GM21737 (cell line): ENCODE measurements around the gene CZIB.
"Not testable (repeated sequence)": the region's sequence is repeated elsewhere in the genome, so short reads cannot be mapped to it uniquely, and the experiment has no call there.

Experiments used
- ATAC-seq: cut with Tn5 transposase; IDR thresholded peaks from one replicate; pipeline ENCODE4 v1.9.1; 2021; ENCODE audit warnings: mild to moderate bottlenecking, moderate library complexity; ENCODE audit not compliant: unreplicated experiment

The CZIB gene

DNA sequence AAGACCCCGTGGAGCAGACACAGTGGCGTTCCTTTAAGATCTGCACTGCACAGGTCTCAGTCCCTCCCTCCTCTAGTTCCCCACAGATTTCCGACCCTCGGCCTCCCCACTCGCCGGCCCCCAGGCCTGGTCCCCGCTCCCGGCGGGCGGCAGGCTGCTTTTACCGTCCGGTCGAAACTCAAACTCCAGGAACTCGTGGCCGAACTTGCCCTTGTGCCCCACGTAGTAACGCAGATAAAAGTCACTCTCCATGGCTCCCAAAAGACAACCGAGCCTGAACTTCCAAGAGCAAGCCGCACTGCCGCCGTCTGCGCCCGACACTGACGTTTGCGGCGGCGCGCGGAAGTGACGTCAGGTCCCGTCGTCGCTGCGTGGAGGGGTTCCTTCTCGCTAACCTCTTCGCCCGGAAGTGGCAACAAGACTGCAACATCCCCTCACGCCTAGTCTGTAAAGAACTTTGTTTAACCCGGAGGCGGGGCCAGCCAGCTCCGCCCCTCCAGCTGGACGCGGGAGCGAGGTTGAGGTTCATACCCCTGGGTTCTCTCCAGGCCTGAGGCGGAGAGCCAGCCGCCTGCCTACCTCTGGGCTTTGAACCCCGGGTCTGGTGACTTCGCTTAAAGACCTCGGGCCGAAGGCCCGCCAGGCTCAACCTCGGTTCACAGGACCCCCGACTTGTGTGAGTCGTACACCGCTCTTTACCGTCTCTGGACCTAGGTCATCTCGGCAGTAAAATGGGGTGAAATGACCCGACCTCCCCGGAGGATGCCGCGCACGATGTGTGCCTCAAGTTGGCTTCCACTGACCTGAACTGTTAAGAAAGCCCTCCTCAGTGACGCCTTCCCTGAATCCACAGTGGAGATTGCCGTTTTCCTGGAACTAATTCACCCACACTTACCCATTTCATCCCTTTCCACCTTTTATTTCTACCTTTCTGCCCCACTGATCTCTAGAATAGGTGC, 18.0 kb upstream of the CZIB start, which contains the start of gene MAGOH:
MAGOH (minus strand) TSS at position 322 of the 959 bp plus-strand sequence; CDS start at position 252, 70 bp downstream.
- ATAC-seq: peak; percentile 97

- no peak for ATAC-seq
Measured at GRCh38 chr1:53237638-53238037, 17.2 kb upstream of the CZIB start.

GRCh38 chr1:53220962-53221286, 490 bp upstream of the CZIB start:
- no peak for ATAC-seq

DNA sequence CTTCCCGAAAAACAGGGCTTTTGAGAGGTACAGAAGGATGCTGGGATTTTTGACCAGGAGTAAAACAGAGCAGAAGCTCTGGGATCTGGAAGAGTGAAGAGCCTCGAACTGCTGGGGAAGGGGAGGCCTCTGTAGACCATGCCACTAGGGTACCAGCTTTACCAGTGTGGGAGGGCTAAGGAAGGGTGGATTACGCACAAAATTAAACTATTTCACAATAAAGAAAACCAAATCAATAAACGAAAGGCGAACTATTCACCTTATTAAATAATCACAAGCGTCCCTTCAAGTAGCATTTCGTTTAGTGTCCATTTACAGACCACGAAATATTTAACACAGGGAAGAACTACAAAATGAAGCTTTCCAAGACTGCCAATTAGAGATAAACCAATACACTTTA, 723 bp downstream of the CZIB start:
- no peak for ATAC-seq

GRCh38 chr1:53218201-53218600, 2.2 kb downstream of the CZIB start:
- ATAC-seq: no peak

GRCh38 chr1:53214376-53214940, 6.0 kb downstream of the CZIB start:
- no peak for ATAC-seq

GRCh38 chr1:53210954-53211353, 9.5 kb downstream of the CZIB start:
- ATAC-seq: no peak

DNA sequence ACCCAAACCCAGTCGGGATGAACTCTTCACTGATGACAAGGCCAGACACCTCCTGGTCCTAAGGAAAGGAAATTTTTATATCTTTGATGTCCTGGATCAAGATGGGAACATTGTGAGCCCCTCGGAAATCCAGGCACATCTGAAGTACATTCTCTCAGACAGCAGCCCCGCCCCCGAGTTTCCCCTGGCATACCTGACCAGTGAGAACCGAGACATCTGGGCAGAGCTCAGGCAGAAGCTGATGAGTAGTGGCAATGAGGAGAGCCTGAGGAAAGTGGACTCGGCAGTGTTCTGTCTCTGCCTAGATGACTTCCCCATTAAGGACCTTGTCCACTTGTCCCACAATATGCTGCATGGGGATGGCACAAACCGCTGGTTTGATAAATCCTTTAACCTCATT, 10.1 kb downstream of the CZIB start:
- ATAC-seq: no peak

- no peak for ATAC-seq
Measured at GRCh38 chr1:53207726-53208125, 12.7 kb downstream of the CZIB start.

- ATAC-seq: no peak
Measured at GRCh38 chr1:53206735-53207379, 13.6 kb downstream of the CZIB start.

- not testable (repeated sequence) for ATAC-seq
Measured at GRCh38 chr1:53206083-53206685, 14.2 kb downstream of the CZIB start.

DNA sequence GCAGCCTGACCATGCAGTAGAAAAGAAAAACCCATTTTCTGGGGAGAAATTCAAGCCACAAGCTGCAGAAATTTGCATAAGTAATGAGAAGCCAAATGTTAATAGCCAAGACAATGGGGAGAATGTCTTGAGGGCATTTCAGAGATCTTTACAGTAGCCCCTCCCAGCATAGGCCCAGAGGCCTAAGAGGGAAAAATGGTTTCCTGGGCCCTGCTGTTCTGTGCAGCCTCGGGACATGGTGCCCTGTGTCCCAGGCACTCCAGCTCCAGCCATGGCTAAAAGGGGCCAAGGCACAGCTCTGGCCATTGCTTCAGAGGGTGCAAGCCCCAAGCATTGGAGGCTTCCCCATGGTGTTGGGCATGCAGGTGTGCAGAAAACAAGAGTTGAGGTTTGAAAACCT, 14.9 kb downstream of the CZIB start:
- not testable (repeated sequence) for ATAC-seq

DNA sequence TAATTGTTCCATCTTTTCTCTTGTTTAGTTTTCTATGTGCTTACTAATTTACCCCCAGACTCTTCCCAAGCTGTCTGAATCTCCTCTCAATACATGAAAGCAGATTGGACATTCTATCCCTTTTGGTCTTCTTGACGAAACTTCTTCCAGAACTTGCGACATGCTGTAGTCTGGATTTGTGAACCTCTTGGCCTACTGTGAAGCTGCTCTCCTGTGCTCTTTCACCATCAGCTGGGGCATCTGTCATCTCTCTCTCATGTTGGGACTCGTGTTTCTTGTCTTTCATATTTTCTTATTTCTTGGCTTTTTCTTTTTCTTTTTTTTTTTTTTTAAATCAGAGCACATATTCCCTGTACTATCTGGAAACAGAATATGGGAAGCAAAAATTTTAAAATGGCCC, 17.0 kb downstream of the CZIB start:
- no peak for ATAC-seq

GRCh38 chr1:53198241-53198651, 22.2 kb downstream of the CZIB start:
- ATAC-seq: no peak

DNA sequence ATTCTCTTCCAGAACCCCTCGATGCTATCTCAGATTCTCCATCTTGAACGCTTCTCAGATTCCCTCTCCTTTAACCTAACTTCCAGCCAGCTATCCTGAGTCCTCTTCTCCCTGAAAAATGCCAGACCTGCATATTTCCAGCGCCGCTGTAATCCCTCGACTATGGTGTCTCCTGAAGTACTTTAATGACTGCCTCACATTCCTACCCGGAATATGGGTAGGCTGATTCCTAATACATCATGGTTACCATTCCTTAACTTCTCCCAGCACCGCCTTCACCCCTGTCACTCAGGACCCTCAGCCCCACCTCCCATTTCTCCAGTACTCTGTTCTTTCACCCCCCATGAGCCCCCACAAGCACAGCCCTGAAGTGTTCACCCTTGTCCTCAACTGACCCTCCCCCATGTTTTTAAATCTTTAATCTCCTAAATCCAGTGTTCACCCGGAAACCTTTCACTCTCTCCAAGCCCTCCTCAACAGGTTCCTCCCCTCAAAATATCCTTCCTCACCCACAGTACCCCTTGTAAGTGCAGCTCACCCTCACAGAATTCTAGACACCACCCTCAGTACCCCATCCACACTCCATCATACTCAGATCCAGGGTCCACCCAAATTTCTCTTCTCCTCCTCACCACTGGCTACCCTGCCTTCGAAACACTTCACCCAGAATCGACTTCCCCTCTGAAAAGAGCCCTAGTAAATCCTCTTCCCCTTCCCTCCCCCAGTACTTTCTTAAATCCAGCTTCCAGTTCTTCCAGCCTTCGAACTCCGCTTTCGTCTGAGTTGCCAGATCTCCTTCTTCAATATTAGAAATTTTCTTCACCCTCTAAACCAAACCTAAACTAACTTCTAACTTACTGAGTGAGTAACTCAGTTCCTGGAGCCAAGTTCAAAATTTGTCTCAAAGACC, 22.9 kb downstream of the CZIB start:
- ATAC-seq: no peak

GRCh38 chr1:53196485-53197290, 23.7 kb downstream of the CZIB start, which contains the start of gene CPT2:
Gene CPT2, plus strand, starts transcription at chr1:53196824. Its CDS starts 120 bp downstream, at chr1:53196944.
- ATAC-seq: peak; percentile 99

GRCh38 chr1:53196017-53196484, 24.4 kb downstream of the CZIB start:
- ATAC-seq: peak; percentile 3

DNA sequence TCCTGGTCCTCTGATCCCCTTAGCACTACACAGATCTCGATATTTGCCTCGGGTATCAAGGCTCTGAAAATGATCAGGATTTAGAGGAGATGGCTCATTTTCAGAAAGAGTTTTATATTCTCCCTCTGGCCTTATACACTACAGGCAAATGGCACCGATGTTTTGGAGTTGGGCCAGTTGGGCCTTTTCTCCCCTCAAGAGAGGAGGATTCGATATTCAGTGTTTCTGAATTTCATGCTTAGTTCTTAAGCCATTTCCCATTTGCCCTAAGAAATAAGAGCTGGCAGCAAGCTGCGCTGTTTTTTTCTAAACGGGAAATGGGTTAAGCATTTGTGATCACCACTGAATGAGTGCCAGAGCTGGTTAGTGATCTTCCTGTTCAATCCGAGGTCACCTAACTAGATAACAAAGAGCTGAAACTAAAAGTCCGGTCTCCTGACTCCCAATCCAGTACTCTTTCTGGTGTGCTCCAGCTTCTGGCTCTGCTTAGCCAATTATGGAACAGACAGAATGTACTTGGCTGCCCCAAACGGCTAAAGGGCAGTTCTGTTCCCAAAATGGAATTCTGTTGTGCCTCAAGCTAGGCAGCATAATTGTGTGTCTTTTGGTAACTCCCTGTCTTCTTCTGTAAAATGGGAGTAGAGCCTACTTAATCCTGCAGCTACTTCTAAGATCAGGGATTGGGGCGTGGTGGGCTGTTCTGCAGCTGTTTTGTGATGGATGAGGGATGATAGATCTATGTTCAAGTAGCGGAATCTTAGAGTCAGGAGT, 25.0 kb downstream of the CZIB start:
- no peak for ATAC-seq

- ATAC-seq: no peak
Measured at GRCh38 chr1:53190210-53190611, 30.2 kb downstream of the CZIB start.
